ENCODE data around the gene CDC45. TPM values are rescaled to one million over a fixed set of nuclear protein-coding genes. Genes with fewer than 3 reads are reported as not detected.

Gene CDC45
- total RNA-seq, 4 donors from 2014 or later = 0.34 TPM; not detected in 3

DNA sequence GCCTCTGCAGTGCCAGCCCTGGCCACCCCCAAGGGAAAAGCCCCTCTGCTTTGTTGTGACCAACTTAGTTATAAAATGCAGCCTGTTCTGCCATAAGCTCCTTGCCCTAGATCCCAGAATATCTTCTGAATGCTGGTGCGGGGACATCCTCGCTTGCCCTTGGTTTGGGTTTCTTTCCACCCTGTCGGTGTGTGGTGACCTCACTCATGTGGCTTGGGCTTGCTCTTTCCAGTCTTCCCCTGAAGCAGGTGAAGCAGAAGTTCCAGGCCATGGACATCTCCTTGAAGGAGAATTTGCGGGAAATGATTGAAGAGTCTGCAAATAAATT lies 27.8 kb downstream of the CDC45 start:
- no peak for TF ChIP-seq CTCF (IDR thresholded peaks at IDR 0.05; ENCODE audit: low read depth)

GRCh38 chr22:19508024-19508776 lies 28.5 kb downstream of the CDC45 start:
- no peak for TF ChIP-seq CTCF (IDR thresholded peaks at IDR 0.05; ENCODE audit: low read depth)

- no peak for TF ChIP-seq CTCF (IDR thresholded peaks at IDR 0.05; ENCODE audit: low read depth)
Measured at GRCh38 chr22:19509191-19509590, 29.5 kb downstream of the CDC45 start.

- TF ChIP-seq CTCF (IDR thresholded peaks at IDR 0.05; ENCODE audit: low read depth) = no peak
Measured at GRCh38 chr22:19509923-19510322, 30.2 kb downstream of the CDC45 start.

GRCh38 chr22:19510919-19511341 lies 31.2 kb downstream of the CDC45 start:
- TF ChIP-seq CTCF (IDR thresholded peaks at IDR 0.05; ENCODE audit: low read depth) = no peak

DNA sequence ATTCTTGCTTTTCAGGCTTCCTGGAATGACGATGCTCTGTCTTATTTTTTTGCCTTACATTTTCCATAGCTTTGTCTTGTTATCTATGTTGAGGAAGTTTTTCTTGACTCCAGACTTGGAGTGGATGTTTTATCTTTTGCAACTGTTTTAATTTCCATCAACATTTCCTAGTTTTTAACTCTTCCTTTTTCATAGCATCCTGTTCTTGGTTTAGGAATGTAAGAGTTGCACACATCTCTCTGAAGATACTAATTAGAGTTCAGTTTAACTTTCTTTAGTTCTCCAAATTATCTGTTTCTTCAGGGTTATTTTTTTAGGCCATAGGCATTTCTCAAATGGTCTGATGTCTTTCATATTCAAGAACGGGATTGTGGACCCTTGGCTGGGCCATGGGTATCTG lies 34.1 kb downstream of the CDC45 start:
- TF ChIP-seq CTCF (IDR thresholded peaks at IDR 0.05; ENCODE audit: low read depth) = no peak

DNA sequence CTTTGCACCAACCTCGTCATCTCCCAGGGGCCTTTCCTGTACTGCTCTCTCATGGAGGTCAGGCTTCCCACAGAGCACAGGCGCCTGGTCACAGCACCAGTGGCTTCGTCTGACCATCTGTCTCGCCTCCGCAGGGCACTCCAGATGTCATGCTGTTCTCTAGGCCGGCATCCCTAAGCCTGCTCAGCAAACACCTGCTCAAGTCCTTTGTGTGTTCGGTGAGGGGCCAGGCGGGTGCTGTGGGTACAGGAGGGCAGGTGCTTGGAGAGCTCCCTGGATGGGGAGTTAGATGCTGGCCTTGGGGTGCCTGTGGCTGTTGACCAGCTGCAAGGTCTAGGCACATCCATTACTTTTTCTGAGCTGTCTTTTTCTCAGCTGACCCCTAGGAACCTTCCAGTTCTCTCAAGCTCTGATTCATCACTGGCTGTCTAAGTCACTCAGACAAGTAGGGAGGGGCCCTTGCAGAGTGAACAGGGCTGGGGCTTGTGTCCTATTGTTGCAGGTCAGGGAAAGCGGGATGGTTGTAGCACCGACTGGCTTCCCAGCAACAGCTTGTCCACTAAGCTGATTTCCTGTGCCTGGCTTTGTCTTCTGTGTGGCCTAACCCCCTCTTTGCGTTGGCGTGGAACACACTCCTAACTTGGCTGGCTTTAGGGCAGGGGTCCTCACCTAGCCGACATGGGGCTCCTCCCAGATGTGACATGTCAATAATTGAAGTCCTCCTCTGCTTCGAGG lies 35.3 kb downstream of the CDC45 start:
- no peak for TF ChIP-seq CTCF (IDR thresholded peaks at IDR 0.05; ENCODE audit: low read depth)
